ENCODE data around the gene E4F1. TPM values are rescaled to one million over a fixed set of nuclear protein-coding genes. Genes with fewer than 3 reads are reported as not detected.
A peak's percentile ranks its signal among the peaks of the same experiment; 100 is the strongest.
"Not testable (repeated sequence)": the region's sequence is repeated elsewhere in the genome, so short reads cannot be mapped to it uniquely, and the experiment has no call there.

Gene E4F1
- total RNA-seq, 4 donors from 2014 or later: 18.3 to 39.6 (median 25.7) TPM

DNA sequence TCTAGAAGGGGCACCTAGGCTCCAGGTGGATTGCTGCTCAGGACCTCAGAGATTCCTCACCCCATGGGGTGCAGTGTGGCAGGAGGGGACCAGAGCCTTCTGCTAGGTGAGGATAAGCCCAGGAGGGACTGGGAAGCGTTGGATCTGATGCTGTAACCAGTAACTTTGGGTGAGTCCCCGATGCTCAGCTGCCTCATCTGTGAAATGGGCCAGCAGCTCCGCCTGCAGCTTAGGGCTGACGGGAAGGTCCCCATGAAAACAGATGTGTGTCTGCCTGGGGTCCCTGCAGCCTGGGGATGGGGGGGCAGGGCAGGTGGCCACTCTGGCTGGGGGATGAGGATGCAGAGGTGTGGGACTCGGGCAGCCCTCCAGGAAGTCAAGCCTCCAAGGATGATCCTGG lies 24.3 kb upstream of the E4F1 start:
- no peak for ATAC-seq (ENCODE audit: low FRiP score)
- no peak for TF ChIP-seq CTCF (IDR thresholded peaks at IDR 0.05)
- no peak for DNase-seq (ENCODE audit: low spot score)

DNA sequence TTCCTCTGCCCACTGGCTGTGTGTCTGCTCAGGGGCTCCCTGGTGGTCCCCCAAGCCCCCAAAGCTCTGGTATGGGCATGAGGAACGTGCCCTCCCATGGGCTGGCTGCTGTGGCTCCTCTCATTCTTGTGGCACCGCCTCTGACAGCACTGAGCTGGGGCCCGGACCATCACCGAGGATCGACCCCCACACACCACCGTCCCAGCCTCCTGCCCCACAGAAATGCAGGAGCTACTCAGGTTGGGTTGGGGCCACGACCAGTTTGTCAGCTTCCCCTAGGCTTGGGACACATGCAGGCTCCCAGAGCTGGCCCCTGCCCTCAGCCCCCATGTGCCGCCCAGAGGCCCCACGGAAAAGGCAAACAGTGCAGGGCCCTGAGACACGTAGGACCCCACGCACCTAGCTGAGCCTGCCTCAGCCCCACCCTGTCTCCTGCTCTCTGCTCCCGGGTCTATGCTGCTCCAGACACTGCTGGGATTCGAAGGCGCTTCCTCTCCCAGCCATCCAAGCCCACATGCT lies 23.7 kb upstream of the E4F1 start:
- ATAC-seq (ENCODE audit: low FRiP score) (no peak), DNase-seq (ENCODE audit: low spot score) (no peak)
- no peak for TF ChIP-seq CTCF (IDR thresholded peaks at IDR 0.05)

- ATAC-seq (ENCODE audit: low FRiP score) (no peak), DNase-seq (ENCODE audit: low spot score) (no peak)
- no peak for TF ChIP-seq CTCF (IDR thresholded peaks at IDR 0.05)
Measured at GRCh38 chr16:2200313-2200712, 23.1 kb upstream of the E4F1 start.

GRCh38 chr16:2203119-2203688 lies 20.2 kb upstream of the E4F1 start:
- DNase-seq (ENCODE audit: low spot score); ATAC-seq (ENCODE audit: low FRiP score): not testable (repeated sequence)

DNA sequence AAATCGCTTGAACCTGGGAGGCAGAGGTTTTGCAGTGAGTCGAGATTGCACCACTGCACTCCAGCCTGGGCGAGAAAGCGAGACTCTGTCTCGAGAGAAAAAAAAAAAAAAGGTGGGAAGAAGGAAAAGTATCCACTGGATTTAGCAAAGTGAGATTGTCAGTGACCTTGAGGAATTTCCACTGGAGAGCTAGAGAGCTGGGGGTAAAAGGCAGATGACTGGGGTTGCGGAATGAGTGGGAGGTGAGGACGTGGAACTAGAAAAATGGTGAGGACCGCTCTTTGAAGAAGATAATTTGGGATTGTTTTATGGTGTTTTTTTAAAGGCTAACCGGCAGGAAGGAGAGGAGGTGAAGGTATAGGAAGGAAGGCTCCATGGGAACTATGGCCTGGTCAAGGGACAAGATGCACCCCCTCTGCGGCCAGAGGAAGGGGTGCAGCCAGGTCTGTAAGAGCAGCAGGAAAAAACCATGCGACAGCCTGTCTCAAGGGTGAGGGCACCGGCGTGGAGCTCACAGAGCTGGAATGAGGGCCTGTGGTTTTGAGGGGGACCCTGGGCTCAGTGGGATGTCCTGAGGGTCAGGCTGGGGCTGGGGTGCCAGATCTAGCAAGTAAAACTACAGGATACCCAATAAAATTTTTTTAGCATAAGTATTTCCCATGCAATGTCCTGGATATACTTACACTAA lies 18.8 kb upstream of the E4F1 start:
- TF ChIP-seq CTCF (IDR thresholded peaks at IDR 0.05): no peak
- DNase-seq (ENCODE audit: low spot score) (no peak), ATAC-seq (ENCODE audit: low FRiP score) (no peak)

GRCh38 chr16:2205104-2205966 lies 18.1 kb upstream of the E4F1 start, which contains the start of gene MLST8:
Gene MLST8 (plus strand): TSS chr16:2205454. CDS start chr16:2206086, 632 bp downstream.
- DNase-seq (ENCODE audit: low spot score) (peak; percentile 68), ATAC-seq (ENCODE audit: low FRiP score) (peak; percentile 91)
- TF ChIP-seq CTCF (IDR thresholded peaks at IDR 0.05): no peak

DNA sequence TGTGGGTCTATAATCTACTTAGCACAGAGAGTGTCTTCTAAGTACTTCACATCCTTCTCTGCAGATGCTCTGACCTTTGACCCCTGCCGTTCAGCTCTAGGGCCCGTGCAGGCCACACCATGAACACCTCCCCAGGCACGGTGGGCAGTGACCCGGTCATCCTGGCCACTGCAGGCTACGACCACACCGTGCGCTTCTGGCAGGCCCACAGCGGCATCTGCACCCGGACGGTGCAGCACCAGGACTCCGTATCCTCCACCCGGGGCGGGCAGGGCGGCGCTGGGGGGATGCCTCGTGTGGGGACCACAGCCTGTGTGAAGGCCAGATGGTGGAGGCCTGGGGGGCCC lies 17.5 kb upstream of the E4F1 start:
- ATAC-seq (ENCODE audit: low FRiP score): peak; percentile 15
- DNase-seq (ENCODE audit: low spot score): no peak
- no peak for TF ChIP-seq CTCF (IDR thresholded peaks at IDR 0.05)
